ENCODE data around the gene FARS2.

FARS2 gene

GRCh38 chr6:5673019-5673790 is 411.9 kb downstream of the FARS2 start:
- no peaks in the 10 kb centered on the region for H3K27me3 ChIP-seq
- TF ChIP-seq, protein P1, sequence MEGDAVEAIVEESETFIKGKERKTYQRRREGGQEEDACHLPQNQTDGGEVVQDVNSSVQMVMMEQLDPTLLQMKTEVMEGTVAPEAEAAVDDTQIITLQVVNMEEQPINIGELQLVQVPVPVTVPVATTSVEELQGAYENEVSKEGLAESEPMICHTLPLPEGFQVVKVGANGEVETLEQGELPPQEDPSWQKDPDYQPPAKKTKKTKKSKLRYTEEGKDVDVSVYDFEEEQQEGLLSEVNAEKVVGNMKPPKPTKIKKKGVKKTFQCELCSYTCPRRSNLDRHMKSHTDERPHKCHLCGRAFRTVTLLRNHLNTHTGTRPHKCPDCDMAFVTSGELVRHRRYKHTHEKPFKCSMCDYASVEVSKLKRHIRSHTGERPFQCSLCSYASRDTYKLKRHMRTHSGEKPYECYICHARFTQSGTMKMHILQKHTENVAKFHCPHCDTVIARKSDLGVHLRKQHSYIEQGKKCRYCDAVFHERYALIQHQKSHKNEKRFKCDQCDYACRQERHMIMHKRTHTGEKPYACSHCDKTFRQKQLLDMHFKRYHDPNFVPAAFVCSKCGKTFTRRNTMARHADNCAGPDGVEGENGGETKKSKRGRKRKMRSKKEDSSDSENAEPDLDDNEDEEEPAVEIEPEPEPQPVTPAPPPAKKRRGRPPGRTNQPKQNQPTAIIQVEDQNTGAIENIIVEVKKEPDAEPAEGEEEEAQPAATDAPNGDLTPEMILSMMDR (IDR thresholded peaks at IDR 0.05), result no peak
- no peak overlapping the region for H3K4me3 ChIP-seq (ENCODE audit: low read depth in 1 of 2, low read length in 1 of 2)
- H3K27ac ChIP-seq, result no peak overlapping the region
- H3K4me1 ChIP-seq (ENCODE audit: control insufficient read depth in 1 of 2, insufficient read depth in 1 of 2, low read depth in 1 of 2, low read length in 1 of 2), result peaks cover 11 to 14% of the 10 kb centered on the region in 2 experiments
- H3K36me3 ChIP-seq, result no peaks in the 10 kb centered on the region
- H3K9me3 ChIP-seq, result no peaks in the 10 kb centered on the region

DNA sequence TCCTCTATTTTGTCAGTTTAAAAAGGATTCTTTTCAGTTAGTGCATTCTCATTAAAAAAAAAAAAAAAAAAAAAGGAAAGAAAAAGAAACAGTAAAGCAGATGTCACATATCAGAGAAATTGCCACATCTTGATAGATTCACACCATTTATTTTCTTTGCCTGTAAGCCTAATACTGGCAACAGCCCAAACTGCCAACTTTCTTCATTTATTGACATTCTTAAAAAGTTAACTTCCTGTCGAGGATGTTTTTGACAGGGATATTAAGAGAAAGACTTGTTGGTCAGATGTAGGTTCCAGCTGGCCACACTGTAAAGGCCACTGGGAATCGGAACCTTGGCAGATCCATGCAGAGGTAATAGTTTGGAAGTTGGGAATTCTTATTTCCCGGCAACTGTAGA is 412.8 kb downstream of the FARS2 start:
- H3K9me3 ChIP-seq, result no peaks in the 10 kb centered on the region
- TF ChIP-seq, protein P1 (IDR thresholded peaks at IDR 0.05), result no peak
- H3K27me3 ChIP-seq, result no peaks in the 10 kb centered on the region
- no peaks in the 10 kb centered on the region for H3K36me3 ChIP-seq
- no peak overlapping the region for H3K4me3 ChIP-seq (ENCODE audit: low read depth in 1 of 2, low read length in 1 of 2)
- H3K4me1 ChIP-seq (ENCODE audit: control insufficient read depth in 1 of 2, insufficient read depth in 1 of 2, low read depth in 1 of 2, low read length in 1 of 2), result peaks cover 11 to 14% of the 10 kb centered on the region in 2 experiments
- H3K27ac ChIP-seq, result no peak overlapping the region

DNA sequence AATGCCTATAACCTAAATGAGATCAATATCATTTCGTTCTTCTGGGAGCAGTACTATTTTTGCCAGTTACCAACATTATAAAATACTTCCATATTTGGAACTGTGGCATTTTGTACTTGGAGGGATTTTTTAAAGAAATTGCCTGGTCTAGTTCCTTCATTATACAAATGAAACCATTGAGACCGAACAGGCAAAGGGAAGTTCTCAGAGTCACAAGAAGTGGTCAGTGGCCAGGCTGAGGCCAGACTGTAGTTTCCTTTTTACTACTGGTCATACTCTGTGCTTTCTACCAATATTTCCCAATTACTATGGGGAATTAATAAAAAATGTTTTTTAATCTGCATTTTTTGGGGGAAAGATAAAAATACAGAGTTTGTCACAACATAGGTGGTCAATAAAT is 413.4 kb downstream of the FARS2 start:
- Histone ChIP-seq H3K27me3 (no peaks in the 10 kb centered on the region), H3K9me3 (no peaks in the 10 kb centered on the region), H3K4me1 (ENCODE audit: control insufficient read depth in 1 of 2, insufficient read depth in 1 of 2, low read depth in 1 of 2, low read length in 1 of 2) (peaks cover 11 to 14% of the 10 kb centered on the region in 2 experiments), H3K4me3 (ENCODE audit: low read depth in 1 of 2, low read length in 1 of 2) (no peak overlapping the region), H3K36me3 (no peaks in the 10 kb centered on the region), H3K27ac (no peak overlapping the region)
- TF ChIP-seq, protein P1 (IDR thresholded peaks at IDR 0.05), result no peak

GRCh38 chr6:5676701-5677100 is 415.4 kb downstream of the FARS2 start:
- no peak overlapping the region for H3K27ac ChIP-seq
- no peaks in the 10 kb centered on the region for H3K9me3 ChIP-seq
- TF ChIP-seq, protein P1 (IDR thresholded peaks at IDR 0.05), result no peak
- H3K27me3 ChIP-seq, result no peaks in the 10 kb centered on the region
- H3K4me1 ChIP-seq (ENCODE audit: control insufficient read depth in 1 of 2, insufficient read depth in 1 of 2, low read depth in 1 of 2, low read length in 1 of 2), result peaks cover 3 to 4% of the 10 kb centered on the region in 2 experiments
- no peak overlapping the region for H3K4me3 ChIP-seq (ENCODE audit: low read depth in 1 of 2, low read length in 1 of 2)
- H3K36me3 ChIP-seq, result no peaks in the 10 kb centered on the region

GRCh38 chr6:5677219-5678000 is 416.1 kb downstream of the FARS2 start:
- TF ChIP-seq, protein P1 (IDR thresholded peaks at IDR 0.05), result no peak
- Histone ChIP-seq H3K4me1 (ENCODE audit: control insufficient read depth in 1 of 2, insufficient read depth in 1 of 2, low read depth in 1 of 2, low read length in 1 of 2) (no peaks in the 10 kb centered on the region), H3K27ac (no peak overlapping the region), H3K36me3 (no peaks in the 10 kb centered on the region), H3K4me3 (ENCODE audit: low read depth in 1 of 2, low read length in 1 of 2) (no peak overlapping the region), H3K27me3 (no peaks in the 10 kb centered on the region), H3K9me3 (no peaks in the 10 kb centered on the region)

All from neutrophil (primary cell).